SK-N-SH treated with all-trans-retinoic acid at 6 μM for 48 hours (cell line): ENCODE results near the gene PDE3A.

Experiments
- ATAC-seq: fragments of 200-7000 bp; cut with Tn5 transposase; 3 replicates; pipeline ENCODE4 v1.9.1; 2020; ENCODE audit warnings: mild to moderate bottlenecking, moderate library complexity
- CREB5 ChIP-seq: fragments of 250-450 bp; sonication (Bioruptor Pico); IDR thresholded peaks from 2 replicates; pipeline ENCODE4 v1.5.1; 2020; ENCODE audit warnings: low read depth, mild to moderate bottlenecking, moderate library complexity
- CSDC2 ChIP-seq: fragments of 250-450 bp; sonication (Bioruptor Pico); IDR thresholded peaks from 2 replicates; pipeline ENCODE4 v1.5.0; 2020; ENCODE audit warnings: mild to moderate bottlenecking, moderate library complexity
- CSRNP3 ChIP-seq: fragments of 250-450 bp; sonication (Bioruptor Pico); IDR thresholded peaks from 2 replicates; pipeline ENCODE4 v1.5.1; 2021; ENCODE audit warnings: mild to moderate bottlenecking, moderate library complexity
- ESRRG ChIP-seq: fragments of 250-450 bp; sonication (Bioruptor Pico); IDR thresholded peaks from 2 replicates; pipeline ENCODE4 v1.6.1; 2021; ENCODE audit warnings: mild to moderate bottlenecking
- GLIS3 ChIP-seq: fragments of 250-450 bp; sonication (Bioruptor Pico); IDR thresholded peaks from 2 replicates; pipeline ENCODE4 v1.5.0; 2020; ENCODE audit warnings: mild to moderate bottlenecking, moderate library complexity
- ISL1 ChIP-seq: fragments of 250-450 bp; sonication (Bioruptor Pico); IDR thresholded peaks from 2 replicates; pipeline ENCODE4 v2.1.2; 2022; ENCODE audit warnings: mild to moderate bottlenecking, moderate library complexity
- OSR1 ChIP-seq: fragments of 250-450 bp; sonication (Bioruptor Pico); IDR thresholded peaks from 2 replicates; pipeline ENCODE4 v1.8.0; 2022; ENCODE audit warnings: moderate library complexity, mild to moderate bottlenecking, inconsistent platforms
- PATZ1 ChIP-seq: fragments of 250-450 bp; sonication (Bioruptor Pico); IDR thresholded peaks from 2 replicates; pipeline ENCODE4 v1.8.0; 2020; ENCODE audit warnings: mild to moderate bottlenecking, moderate library complexity, borderline replicate concordance
- POU6F1 ChIP-seq: fragments of 250-450 bp; sonication (Bioruptor Pico); IDR thresholded peaks from 2 replicates; pipeline ENCODE4 v1.8.0; 2021; ENCODE audit warnings: low read depth, mild to moderate bottlenecking, moderate library complexity, borderline replicate concordance
- RARB ChIP-seq: fragments of 250-450 bp; sonication (Bioruptor Pico); IDR thresholded peaks from 2 replicates; pipeline ENCODE4 v1.8.0; 2021; ENCODE audit warnings: mild to moderate bottlenecking, moderate library complexity
- SNAI2 ChIP-seq: fragments of 250-450 bp; sonication (Bioruptor Pico); IDR thresholded peaks from 2 replicates; pipeline ENCODE4 v1.5.0; 2020; ENCODE audit warnings: mild to moderate bottlenecking, moderate library complexity
- TOX ChIP-seq: fragments of 250-450 bp; sonication (Bioruptor Pico); IDR thresholded peaks from 2 replicates; pipeline ENCODE4 v1.8.0; 2021; ENCODE audit warnings: mild to moderate bottlenecking, moderate library complexity, borderline replicate concordance
- TSHZ2 ChIP-seq: fragments of 250-450 bp; sonication (Bioruptor Pico); IDR thresholded peaks from 2 replicates; pipeline ENCODE4 v1.5.0; 2020; ENCODE audit warnings: mild to moderate bottlenecking, moderate library complexity
- ZC3H10 ChIP-seq: fragments of 250-450 bp; sonication (Bioruptor Pico); IDR thresholded peaks from 2 replicates; pipeline ENCODE4 v1.5.1; 2021; ENCODE audit warnings: mild to moderate bottlenecking, moderate library complexity
- ZFP3 ChIP-seq: fragments of 250-450 bp; sonication (Bioruptor Pico); IDR thresholded peaks from 2 replicates; pipeline ENCODE4 v1.5.0; 2020; ENCODE audit warnings: mild to moderate bottlenecking, moderate library complexity
- ZFP30 ChIP-seq: fragments of 450-650 bp; formaldehyde crosslinking; IDR thresholded peaks from 2 replicates; pipeline ENCODE4 v1.5.0; 2022; ENCODE audit warnings: mild to moderate bottlenecking, moderate library complexity
- ZNF565 ChIP-seq: fragments of 450-650 bp; formaldehyde crosslinking; conservative IDR thresholded peaks from 2 replicates; pipeline ENCODE4 v1.5.0; 2020; ENCODE audit warnings: low read depth, mild to moderate bottlenecking, moderate library complexity
- ZNF8 ChIP-seq: fragments of 450-650 bp; formaldehyde crosslinking; IDR thresholded peaks from 2 replicates; pipeline ENCODE4 v1.5.0; 2020; ENCODE audit warnings: mild to moderate bottlenecking, moderate library complexity

The PDE3A gene

DNA sequence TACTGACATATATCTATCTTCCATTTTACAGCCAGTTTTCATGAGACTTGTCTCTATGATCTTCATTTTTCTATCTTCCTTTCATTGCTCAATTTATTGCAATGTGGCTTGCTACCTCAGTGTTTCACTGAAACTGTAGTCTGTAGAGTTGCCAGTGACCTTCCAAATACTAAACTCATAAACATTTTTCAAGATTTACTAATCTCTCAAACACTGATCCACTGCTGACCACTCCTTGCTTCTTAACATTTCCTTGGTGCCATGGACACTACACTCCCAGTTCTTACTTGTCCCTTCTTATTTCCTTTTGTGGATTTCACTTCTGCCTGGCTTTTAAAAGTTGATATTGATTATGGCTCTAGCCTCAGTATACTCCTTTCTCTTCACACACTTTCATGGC, 231.4 kb downstream of the PDE3A start:
- ATAC-seq, result no peak
- no peak for TF ChIP-seq ZFP30 (CRISPR knock-in tag)
- TF ChIP-seq ZNF8, result no peak
- TF ChIP-seq ZC3H10 (CRISPR knock-in tag), result no peak
- TF ChIP-seq PATZ1 (CRISPR knock-in tag), result no peak
- TF ChIP-seq OSR1 (CRISPR knock-in tag), result no peak
- TF ChIP-seq CSRNP3 (CRISPR knock-in tag), result no peak
- TF ChIP-seq TOX (CRISPR knock-in tag), result no peak
- no peak for TF ChIP-seq ZFP3 (CRISPR knock-in tag)
- TF ChIP-seq POU6F1 (CRISPR knock-in tag), result no peak
- TF ChIP-seq TSHZ2 (CRISPR knock-in tag), result no peak
- no peak for TF ChIP-seq SNAI2 (CRISPR knock-in tag)
- no peak for TF ChIP-seq CSDC2 (CRISPR knock-in tag)

DNA sequence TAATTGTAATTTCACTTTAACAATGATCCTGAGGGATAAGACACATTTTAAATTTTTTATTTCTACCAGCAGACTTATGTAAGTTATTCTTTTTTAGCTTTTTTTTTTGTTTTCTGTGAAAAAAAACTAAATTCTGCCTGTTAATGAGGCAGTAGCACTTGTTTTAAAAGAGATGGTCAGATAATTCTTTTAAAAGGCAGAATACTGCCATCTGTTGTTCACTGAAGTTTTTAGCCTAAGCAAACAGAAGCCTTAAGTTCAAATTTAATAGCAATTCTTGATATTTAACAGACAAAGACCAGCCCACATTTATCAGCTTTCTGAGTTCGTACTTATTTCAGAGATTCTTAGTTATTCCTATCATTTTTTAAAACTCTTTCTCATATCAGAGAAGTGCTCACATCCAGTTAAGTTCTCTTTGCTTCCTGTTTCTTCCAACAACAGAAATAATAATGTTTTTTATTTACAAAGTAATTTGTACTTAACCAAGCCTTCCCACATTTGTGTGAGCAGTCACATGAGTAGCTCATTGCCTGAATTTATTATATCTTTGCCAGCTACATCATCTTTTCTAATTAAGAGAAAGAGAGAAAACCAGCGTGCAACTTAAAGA, 233.4 kb downstream of the PDE3A start:
- no peak for TF ChIP-seq TOX (CRISPR knock-in tag)
- no peak for TF ChIP-seq ZNF565 (CRISPR knock-in tag)
- TF ChIP-seq CSDC2 (CRISPR knock-in tag), result no peak
- no peak for TF ChIP-seq TSHZ2 (CRISPR knock-in tag)
- no peak for TF ChIP-seq GLIS3 (CRISPR knock-in tag)
- no peak for TF ChIP-seq CREB5 (CRISPR knock-in tag)
- TF ChIP-seq ESRRG (CRISPR knock-in tag), result no peak
- no peak for TF ChIP-seq CSRNP3 (CRISPR knock-in tag)
- no peak for TF ChIP-seq ZFP30 (CRISPR knock-in tag)
- TF ChIP-seq ZC3H10 (CRISPR knock-in tag), result no peak
- TF ChIP-seq POU6F1 (CRISPR knock-in tag), result no peak
- TF ChIP-seq PATZ1 (CRISPR knock-in tag), result no peak
- no peak for TF ChIP-seq ISL1 (CRISPR knock-in tag)
- no peak for TF ChIP-seq SNAI2 (CRISPR knock-in tag)
- TF ChIP-seq OSR1 (CRISPR knock-in tag), result no peak
- no peak for TF ChIP-seq RARB (CRISPR knock-in tag)
- TF ChIP-seq ZFP3 (CRISPR knock-in tag), result no peak
- ATAC-seq, result peak; percentile 45
